Astrocyte of the spinal cord (primary cell): ENCODE data around the gene KCNV2.

ENCODE experiments used
- DNase-seq: peaks from one replicate; pipeline ENCODE4 v3.0.0; 2011; ENCODE audit warnings: low read depth, low spot score
- H3K4me3 ChIP-seq: 2 replicates; pipeline ENCODE4 v1.5.1; 2011; ENCODE audit warnings: low read depth, mild to moderate bottlenecking, low read length, moderate library complexity
- CTCF ChIP-seq: IDR thresholded peaks from 2 replicates; pipeline ENCODE4 v1.5.1; 2012; ENCODE audit warnings: low read depth, mild to moderate bottlenecking, low read length, inconsistent platforms
- in situ Hi-C: cut with HindIII; loops from 2 replicates; pipeline ENCODE4 v1.10.0; 2017; ENCODE audit warnings: low sequenced_read_pairs

Gene KCNV2

GRCh38 chr9:2730971-2731370 lies 13.7 kb downstream of the KCNV2 start:
- in situ Hi-C loops = no loop called here
- H3K4me3 ChIP-seq = no peak overlapping the region
- no peak for TF ChIP-seq CTCF
- no peak for DNase-seq

GRCh38 chr9:2732492-2732891 lies 15.2 kb downstream of the KCNV2 start:
- in situ Hi-C loops = no loop called here
- no peak for DNase-seq
- H3K4me3 ChIP-seq = no peak overlapping the region
- TF ChIP-seq CTCF = no peak

GRCh38 chr9:2740616-2741015 lies 23.3 kb downstream of the KCNV2 start:
- DNase-seq = peak; percentile 9
- in situ Hi-C loops = no loop called here
- H3K4me3 ChIP-seq = no peak overlapping the region
- TF ChIP-seq CTCF = no peak

GRCh38 chr9:2741441-2742158 lies 24.3 kb downstream of the KCNV2 start:
- no peak overlapping the region for H3K4me3 ChIP-seq
- in situ Hi-C loops = no loop called here
- DNase-seq = no peak
- TF ChIP-seq CTCF = no peak

GRCh38 chr9:2742214-2742613 lies 24.9 kb downstream of the KCNV2 start:
- no peak for DNase-seq
- TF ChIP-seq CTCF = no peak
- no peak overlapping the region for H3K4me3 ChIP-seq
- in situ Hi-C loops = no loop called here

- in situ Hi-C loops = no loop called here
- TF ChIP-seq CTCF = no peak
Measured at GRCh38 chr9:2743937-2744529, 26.7 kb downstream of the KCNV2 start.

More at GRCh38 chr9:2743937-2744529, 26.7 kb downstream of the KCNV2 start:
- H3K4me3 ChIP-seq = no peak overlapping the region
- DNase-seq = no peak
